ENCODE measurements around the gene STARD5.

GRCh38 chr15:81270781-81271491 is 53.0 kb downstream of the STARD5 start:
- TF ChIP-seq YY1 (IDR thresholded peaks at IDR 0.05; ENCODE audit: low read depth) (no peak), RAD21 (IDR thresholded peaks at IDR 0.05; ENCODE audit: low read depth) (no peak), FOXM1 (IDR thresholded peaks at IDR 0.05; ENCODE audit: borderline replicate concordance, low read depth) (no peak), USF1 (IDR thresholded peaks at IDR 0.05) (no peak), REST (IDR thresholded peaks at IDR 0.05; ENCODE audit: low read depth) (no peak), TAF1 (IDR thresholded peaks at IDR 0.05; ENCODE audit: low read depth) (no peak), CREB1 (IDR thresholded peaks at IDR 0.05; ENCODE audit: low read depth) (no peak), MAX (IDR thresholded peaks at IDR 0.05) (no peak), EGR1 (IDR thresholded peaks at IDR 0.05) (no peak), TEAD4 (IDR thresholded peaks at IDR 0.05) (no peak), EP300 (IDR thresholded peaks at IDR 0.05; ENCODE audit: borderline replicate concordance) (no peak), TCF12 (IDR thresholded peaks at IDR 0.05; ENCODE audit: low read depth) (no peak), CEBPB (IDR thresholded peaks at IDR 0.05) (no peak), ZBTB7A (IDR thresholded peaks at IDR 0.05; ENCODE audit: low read depth) (no peak)
